NCI-H82 (cell line): ENCODE results near the gene HTT-AS.

Experiments used
- DNase-seq: peaks from one replicate; lab custom pipeline; 2025; lab: John Stamatoyannopoulos, UW

The HTT-AS gene

DNA sequence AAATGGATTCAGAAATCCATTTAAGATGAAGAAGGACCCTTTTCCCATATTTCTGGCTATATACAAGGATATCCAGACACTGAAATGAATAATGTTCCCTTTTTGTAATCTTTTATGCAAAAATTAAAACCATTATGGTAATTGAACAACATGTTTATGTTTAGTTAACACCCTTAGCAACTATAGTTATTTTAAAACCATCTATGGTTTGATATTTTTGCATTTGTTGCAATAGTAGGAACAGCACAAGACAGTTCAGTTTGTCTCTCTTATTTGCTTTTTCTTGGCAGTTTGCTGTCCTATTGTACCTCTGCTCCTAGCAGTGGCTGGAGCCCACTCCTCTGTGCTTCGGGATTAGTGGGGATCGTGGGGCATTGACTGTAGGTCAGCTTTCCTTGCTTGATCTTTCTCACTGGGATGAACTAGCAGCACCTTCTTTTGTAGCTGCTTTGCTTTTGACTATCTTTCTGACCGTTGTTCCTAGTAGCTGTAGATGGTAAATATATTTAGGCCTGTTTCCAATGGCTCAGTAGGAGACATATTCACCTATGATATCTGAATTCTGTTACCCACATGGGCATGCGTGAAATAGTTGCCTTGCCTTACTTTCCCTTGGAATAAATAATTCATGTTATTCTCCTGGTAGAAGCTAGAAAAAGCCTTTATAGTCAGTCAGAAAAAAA lies 12.9 kb upstream of the HTT-AS start:
- DNase-seq, result no peak

DNA sequence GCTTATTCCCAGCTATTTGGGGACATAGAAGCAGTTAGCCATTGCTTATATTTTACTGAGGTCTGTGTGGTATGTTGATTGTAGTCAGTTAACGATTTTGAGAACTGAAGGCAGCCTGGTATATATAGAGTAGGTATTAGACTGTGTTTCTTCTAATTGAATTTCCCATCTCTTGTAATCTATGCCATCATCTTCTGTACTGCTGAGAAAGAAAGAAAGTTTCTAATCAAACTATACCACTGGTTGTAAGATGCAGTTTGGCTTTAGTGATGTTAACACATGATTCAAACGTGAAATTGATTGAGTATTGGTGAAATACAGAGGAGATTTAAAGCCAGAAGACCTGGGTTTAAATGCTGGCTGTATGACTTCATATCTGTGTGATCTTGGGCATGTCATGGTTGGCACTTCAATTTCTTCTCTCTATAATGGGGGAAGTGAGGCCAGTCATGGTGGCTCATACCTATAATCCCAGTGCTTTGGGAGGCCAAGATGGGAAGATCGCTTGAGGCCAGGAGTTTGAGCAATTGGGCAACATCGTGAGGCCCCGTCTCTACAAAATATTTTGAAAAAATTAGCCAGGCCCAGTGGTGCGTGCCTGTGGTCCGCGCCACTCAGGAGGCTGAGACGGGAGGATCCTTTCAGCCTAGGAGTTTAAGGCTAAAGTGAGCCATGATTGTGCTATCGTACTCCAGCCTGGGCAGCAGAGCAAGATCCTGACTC lies 11.8 kb upstream of the HTT-AS start:
- no peak for DNase-seq

DNA sequence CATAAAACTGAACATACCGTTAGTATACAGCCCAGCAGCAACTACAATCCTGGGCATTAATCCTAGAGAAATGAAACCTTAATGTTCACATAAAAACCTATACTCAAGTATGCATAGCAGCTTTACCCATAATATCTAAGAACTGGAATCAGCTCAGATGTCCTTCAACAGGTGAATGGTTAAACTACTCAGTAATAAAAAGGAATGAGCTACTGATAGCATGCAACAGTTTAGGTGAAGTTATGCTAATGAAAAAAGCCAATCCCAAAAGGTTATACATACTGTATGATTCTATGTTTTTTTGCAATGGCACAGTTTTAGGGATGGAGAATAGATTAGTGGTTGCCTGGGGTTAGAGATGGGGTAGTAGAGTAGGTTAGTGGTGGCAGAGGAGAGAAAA lies 9.4 kb upstream of the HTT-AS start:
- no peak for DNase-seq

DNA sequence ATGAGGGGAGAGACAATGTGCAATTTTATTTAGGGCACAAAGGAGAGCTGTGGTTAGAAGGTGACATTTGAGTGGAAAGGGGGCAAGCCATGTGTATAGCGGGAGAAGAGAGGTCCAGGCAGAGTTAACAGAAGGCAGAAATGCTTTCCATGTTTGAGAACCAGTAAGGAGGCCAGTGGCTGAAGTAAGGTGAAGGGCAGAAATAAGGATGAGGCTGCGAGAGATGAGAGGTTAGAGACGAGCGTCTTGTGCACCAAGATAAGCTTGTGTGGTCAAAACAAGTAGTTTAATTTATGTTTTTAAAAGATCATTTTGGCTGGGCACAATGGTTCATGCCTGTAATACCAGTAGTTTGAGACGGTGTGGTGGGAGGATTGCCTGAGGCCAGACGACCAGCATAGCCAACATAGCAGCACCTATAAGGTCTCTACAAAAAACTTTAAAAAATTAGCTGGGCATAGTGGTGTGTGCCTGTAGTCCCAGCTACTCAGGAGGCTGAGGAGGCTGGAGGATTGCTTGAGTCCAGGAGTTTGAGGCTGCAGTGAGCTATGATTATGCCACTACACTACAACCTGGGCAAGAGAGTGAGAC lies 8.7 kb upstream of the HTT-AS start:
- DNase-seq, result no peak

GRCh38 chr4:3079694-3080123 lies 5.4 kb upstream of the HTT-AS start:
- no peak for DNase-seq

DNA sequence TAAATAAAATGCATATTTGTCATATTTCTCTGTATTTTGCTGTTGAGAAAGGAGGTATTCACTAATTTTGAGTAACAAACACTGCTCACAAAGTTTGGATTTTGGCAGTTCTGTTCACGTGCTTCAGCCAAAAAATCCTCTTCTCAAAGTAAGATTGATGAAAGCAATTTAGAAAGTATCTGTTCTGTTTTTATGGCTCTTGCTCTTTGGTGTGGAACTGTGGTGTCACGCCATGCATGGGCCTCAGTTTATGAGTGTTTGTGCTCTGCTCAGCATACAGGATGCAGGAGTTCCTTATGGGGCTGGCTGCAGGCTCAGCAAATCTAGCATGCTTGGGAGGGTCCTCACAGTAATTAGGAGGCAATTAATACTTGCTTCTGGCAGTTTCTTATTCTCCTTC lies 3.5 kb upstream of the HTT-AS start:
- DNase-seq, result no peak

- DNase-seq, result no peak
Measured at GRCh38 chr4:3075652-3075981, 1.3 kb upstream of the HTT-AS start.

DNA sequence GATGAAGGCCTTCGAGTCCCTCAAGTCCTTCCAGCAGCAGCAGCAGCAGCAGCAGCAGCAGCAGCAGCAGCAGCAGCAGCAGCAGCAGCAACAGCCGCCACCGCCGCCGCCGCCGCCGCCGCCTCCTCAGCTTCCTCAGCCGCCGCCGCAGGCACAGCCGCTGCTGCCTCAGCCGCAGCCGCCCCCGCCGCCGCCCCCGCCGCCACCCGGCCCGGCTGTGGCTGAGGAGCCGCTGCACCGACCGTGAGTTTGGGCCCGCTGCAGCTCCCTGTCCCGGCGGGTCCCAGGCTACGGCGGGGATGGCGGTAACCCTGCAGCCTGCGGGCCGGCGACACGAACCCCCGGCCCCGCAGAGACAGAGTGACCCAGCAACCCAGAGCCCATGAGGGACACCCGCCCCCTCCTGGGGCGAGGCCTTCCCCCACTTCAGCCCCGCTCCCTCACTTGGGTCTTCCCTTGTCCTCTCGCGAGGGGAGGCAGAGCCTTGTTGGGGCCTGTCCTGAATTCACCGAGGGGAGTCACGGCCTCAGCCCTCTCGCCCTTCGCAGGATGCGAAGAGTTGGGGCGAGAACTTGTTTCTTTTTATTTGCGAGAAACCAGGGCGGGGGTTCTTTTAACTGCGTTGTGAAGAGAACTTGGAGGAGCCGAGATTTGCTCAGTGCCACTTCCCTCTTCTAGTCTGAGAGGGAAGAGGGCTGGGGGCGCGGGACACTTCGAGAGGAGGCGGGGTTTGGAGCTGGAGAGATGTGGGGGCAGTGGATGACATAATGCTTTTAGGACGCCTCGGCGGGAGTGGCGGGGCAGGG lies 711 bp upstream of the HTT-AS start:
- DNase-seq, result peak; percentile 84

GRCh38 chr4:3073158-3074077 lies 920 bp downstream of the HTT-AS start:
- peak; percentile 13 for DNase-seq

DNA sequence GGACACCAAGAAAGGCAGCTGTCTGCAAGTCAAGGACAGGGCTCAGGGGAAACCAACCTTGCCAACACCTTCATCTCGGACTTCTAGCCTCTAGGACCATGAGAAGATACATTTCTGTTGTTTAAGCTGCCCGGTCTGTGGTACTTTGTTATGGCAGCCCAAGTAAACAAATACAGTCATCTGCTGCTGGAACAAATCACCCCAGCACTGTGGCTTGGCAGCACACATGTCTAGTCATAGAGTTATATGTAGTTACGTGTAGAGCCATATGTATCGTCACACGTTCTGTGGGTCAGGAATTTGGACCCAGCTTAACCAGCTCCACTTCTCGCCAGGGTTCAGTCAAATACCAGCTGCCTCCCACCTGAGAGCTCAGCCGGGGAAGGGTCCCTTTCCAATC lies 2.5 kb downstream of the HTT-AS start:
- no peak for DNase-seq

DNA sequence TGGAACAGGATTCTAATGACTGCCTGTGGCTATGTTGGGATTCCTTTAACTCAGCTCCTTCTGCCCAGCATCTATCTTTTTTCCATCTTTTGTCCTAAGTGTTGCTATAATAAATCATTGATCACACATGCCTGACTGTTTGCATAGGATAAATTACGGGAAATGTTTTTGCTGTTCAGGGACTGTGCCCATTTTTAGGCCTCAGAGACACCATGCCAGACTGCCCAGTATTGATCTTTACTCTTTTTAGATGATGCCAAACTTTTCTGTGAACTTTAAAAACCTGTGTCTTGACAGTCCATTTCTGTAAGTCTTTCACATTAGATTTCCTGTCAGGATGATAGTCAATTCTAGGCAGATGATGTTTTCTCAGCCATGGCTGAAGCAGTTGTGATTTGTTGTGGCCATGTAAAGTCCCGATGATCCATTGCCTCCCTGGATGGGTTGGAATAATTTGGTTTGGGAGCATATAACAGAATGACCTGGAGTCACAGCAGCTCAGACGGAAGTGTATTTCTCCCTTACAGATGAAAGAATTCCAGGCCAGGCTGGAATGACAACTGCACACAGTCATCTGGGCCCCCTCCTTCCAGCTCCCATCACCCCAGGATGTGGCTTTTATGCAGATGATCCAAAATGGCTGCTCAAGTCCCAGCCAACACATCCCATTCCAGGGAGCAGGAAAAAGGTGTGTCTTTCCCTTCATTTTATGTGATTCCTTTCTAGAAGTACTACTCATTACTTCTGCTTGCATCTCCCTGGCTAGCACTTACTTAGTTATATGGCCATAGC lies 3.4 kb downstream of the HTT-AS start:
- DNase-seq, result no peak

GRCh38 chr4:3069661-3070199 lies 4.6 kb downstream of the HTT-AS start:
- DNase-seq, result no peak

DNA sequence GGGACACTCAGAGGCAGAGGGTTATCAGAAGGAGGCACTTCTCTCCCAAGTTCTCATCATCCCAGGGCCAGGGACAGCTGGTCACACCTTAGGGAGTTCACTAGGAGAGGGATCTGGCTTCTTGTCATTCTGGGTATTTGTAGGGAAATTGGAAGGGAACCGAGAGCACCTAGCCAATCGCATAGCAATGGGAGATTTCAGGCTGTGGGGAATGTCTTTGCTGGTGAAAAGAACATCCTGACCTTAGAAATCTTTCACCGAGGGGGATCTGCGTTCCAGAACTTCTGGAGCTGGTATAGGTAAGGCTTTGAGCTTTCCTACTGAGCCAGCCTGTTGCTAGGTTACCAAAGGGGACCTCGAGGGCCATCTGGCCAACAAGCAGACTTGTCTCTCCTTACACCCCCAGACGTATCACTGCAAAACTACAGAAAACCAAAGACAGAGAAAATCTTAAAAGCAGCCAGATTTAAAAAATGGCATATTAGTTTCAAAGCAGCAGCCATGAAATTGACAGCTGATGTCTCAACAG lies 6.8 kb downstream of the HTT-AS start:
- no peak for DNase-seq

DNA sequence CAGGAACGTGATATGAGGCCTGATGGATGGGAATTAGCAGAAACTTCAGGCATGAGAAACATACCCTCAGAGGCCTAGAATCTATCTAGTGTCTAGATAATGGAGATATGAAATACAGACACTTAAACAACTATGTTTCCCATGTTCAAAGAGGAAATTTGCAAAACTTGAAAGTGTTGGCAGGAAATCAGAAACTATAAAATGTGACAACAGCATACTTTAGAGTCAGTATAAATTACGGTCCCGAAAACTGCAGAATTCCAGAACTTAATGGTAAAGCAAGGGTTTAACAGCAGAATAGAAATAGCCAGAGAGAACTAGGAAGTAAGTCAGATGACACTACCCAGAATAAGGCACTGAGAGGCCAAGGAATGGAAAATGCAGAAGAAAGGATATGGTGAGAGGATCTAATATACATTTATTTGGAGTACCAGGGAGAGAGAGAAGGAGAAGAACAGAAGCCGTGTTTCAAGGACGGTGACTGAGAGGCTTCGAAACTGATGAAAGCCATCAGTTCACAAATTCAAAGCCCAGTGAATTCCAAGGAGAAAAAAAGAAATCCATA lies 7.4 kb downstream of the HTT-AS start:
- DNase-seq, result no peak

GRCh38 chr4:3065551-3065950 lies 8.8 kb downstream of the HTT-AS start:
- DNase-seq, result no peak

GRCh38 chr4:3062471-3062870 lies 11.9 kb downstream of the HTT-AS start:
- DNase-seq, result no peak

- no peak for DNase-seq
Measured at GRCh38 chr4:3060946-3061345, 13.4 kb downstream of the HTT-AS start.

DNA sequence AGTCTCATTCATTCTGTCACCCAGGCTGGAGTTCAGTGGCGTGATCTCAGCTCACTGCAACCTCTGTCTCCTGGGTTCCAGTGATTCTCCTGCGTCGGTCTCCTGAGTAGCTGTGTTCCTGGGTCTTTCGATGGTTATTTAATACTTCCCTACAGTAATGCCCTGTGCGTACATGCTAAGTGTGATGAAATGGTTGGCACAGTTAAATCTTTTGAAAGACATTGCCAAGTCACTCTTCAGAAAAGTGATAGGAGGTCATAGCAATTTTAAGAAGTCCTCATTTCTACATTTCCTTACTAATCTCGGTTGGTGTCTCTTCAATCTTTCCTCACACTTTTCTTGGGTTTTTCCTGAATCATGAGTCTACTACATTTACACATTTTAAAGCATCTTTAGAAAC lies 14.4 kb downstream of the HTT-AS start:
- DNase-seq, result no peak

DNA sequence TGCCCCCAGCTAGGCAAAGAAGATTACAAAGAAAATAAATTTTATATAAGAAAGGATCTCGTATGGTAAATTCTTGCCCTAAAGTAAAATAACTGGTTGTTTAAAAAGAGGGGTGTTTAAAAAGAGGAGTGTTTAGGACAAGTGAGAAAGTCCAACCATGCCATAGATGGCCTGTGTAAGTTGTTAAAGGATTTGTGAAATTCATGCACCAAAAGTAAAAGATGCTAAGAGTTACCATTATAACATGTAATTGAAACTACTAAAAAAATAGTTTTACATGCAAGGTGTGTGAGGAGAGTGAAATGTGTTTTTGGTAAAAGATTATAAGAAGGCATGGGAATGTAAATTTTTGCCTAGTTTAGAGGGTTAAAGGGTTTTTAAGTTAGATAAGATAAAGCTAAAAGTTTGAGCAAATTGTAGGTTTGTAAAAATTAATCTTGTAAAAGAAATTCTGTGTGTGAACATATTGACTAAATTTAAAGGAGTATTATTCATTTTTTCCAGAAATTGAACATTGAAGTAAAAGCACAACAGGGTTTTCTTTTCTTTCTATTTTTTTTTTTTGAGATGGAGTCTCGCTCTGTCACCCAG lies 20.1 kb downstream of the HTT-AS start:
- DNase-seq, result no peak
